A673 (cell line): ENCODE results near the gene CCDC106. TPM values are rescaled to one million over a fixed set of nuclear protein-coding genes. Genes with fewer than 3 reads are reported as not detected.
A peak's percentile ranks its signal among the peaks of the same experiment; 100 is the strongest.

Experiments
- BruUV-seq: library from RNA; stranded (reverse); fragments of 400-500 nt; replicated peaks from 2 replicates; lab custom pipeline; 2021; lab: Mats Ljungman, UMichigan
- CTCF ChIA-PET: fragments of 300-600 bp; sonication (Branson Sonifier 250); formaldehyde crosslinking; loops from one replicate; lab custom pipeline; 2022; ENCODE audit warnings: antibody characterized with exemption; lab: Charles Lee
- POLR2A ChIA-PET: fragments of 300-600 bp; sonication (Branson Sonifier 250); formaldehyde crosslinking; loops from one replicate; lab custom pipeline; 2022; ENCODE audit warnings: antibody characterized with exemption; ENCODE audit not compliant: low non-redundant PET; lab: Charles Lee
- DNase-seq: peaks from one replicate; pipeline ENCODE4 v3.0.0-alpha.2; 2015; ENCODE audit warnings: low spot score
- H3K27ac ChIP-seq: fragments of 200-600 bp; sonication (generic); 2 replicates; pipeline ENCODE4 v1.5.1; 2016; ENCODE audit warnings: mixed run types, low read depth, mild to moderate bottlenecking, mixed read lengths, antibody characterized with exemption, low read length; ENCODE audit not compliant: poor library complexity, severe bottlenecking
- H3K27me3 ChIP-seq: fragments of 200-600 bp; sonication (generic); replicated peaks from 2 replicates; pipeline ENCODE4 v1.6.1; 2017; ENCODE audit warnings: mixed run types, low read depth, mild to moderate bottlenecking, mixed read lengths, antibody characterized with exemption, low read length; ENCODE audit not compliant: insufficient read depth, poor library complexity
- H3K36me3 ChIP-seq: fragments of 200-600 bp; sonication (generic); 2 replicates; pipeline ENCODE4 v1.6.1; 2016; ENCODE audit warnings: mixed run types, mild to moderate bottlenecking, mixed read lengths, antibody characterized with exemption, low read length; ENCODE audit not compliant: insufficient read depth, poor library complexity, severe bottlenecking
- H3K4me1 ChIP-seq: fragments of 200-600 bp; sonication (generic); 2 replicates; pipeline ENCODE4 v1.6.1; 2017; ENCODE audit warnings: mixed run types, mild to moderate bottlenecking, mixed read lengths, antibody characterized with exemption, low read length; ENCODE audit not compliant: insufficient read depth, poor library complexity, severe bottlenecking
- H3K4me3 ChIP-seq: fragments of 200-600 bp; sonication (generic); 2 replicates; pipeline ENCODE4 v1.5.1; 2016; ENCODE audit warnings: low read depth, mixed run types, mild to moderate bottlenecking, mixed read lengths, low read length; ENCODE audit not compliant: poor library complexity, severe bottlenecking
- H3K9me3 ChIP-seq: fragments of 200-600 bp; sonication (generic); 2 replicates; pipeline ENCODE4 v1.6.1; 2016; ENCODE audit warnings: mixed run types, low read depth, mild to moderate bottlenecking, mixed read lengths, antibody characterized with exemption, low read length; ENCODE audit not compliant: poor library complexity, severe bottlenecking
- CTCF ChIP-seq: fragments of 300-800, 200-600 bp; sonication (generic); conservative IDR thresholded peaks from 2 replicates; pipeline ENCODE4 v1.5.1; 2017; ENCODE audit warnings: low read depth, mild to moderate bottlenecking, antibody characterized with exemption, low read length, moderate library complexity, mixed read lengths
- EZH2 ChIP-seq: fragments of 200-600 bp; sonication (generic); IDR thresholded peaks from 2 replicates; pipeline ENCODE4 v1.6.1; 2017; ENCODE audit warnings: borderline replicate concordance, low read depth, mild to moderate bottlenecking, mixed read lengths, antibody characterized with exemption, low read length; ENCODE audit not compliant: poor library complexity, severe bottlenecking
- intact Hi-C: fragments of 100-400 bp; cut with micrococcal nuclease; formaldehyde crosslinking; loops from one replicate; pipeline ENCODE4 v1.10.0; 2022; ENCODE audit not compliant: unreplicated experiment
- total RNA-seq: library from RNA; stranded (reverse); gene quantifications from 2 replicates; pipeline ENCODE4 v1.2.3, GENCODE V29; 2021

CCDC106 gene
- total RNA-seq, 1 experiment from 2014 or later = 41.5 TPM

GRCh38 chr19:55669418-55670279, 21.6 kb downstream of the CCDC106 start:
- Histone ChIP-seq H3K27me3 (no peaks in the 10 kb centered on the region), H3K36me3 (peaks cover 59% of the 10 kb centered on the region), H3K27ac (peak overlapping the region; percentile 78), H3K9me3 (no peaks in the 10 kb centered on the region), H3K4me1 (peaks cover 48% of the 10 kb centered on the region), H3K4me3 (no peak overlapping the region)
- no peak for DNase-seq
- TF ChIP-seq CTCF (no peak), EZH2 (no peak)
- CTCF ChIA-PET = no interaction called here
- POLR2A ChIA-PET = no interaction called here
- TSS peak; percentile 4 for BruUV-seq
- intact Hi-C loops = loop anchor here (2.0 to 10.0 kb wide), 2 partner anchors 13 to 645 kb away; partner anchors contain the start of gene ZSCAN5A

- ChIA-PET CTCF (interaction anchor here (1.2 to 2.3 kb wide), 2 partner anchors 16 to 38 kb away, joined by 3 to 7 read pairs; partner anchors contain the start of gene U2AF2), POLR2A (no interaction called here)
- BruUV-seq = no TSS peak
- Histone ChIP-seq H3K9me3 (no peaks in the 10 kb centered on the region), H3K36me3 (peaks cover 55% of the 10 kb centered on the region), H3K4me1 (peaks cover 48% of the 10 kb centered on the region), H3K4me3 (no peak overlapping the region), H3K27me3 (no peaks in the 10 kb centered on the region), H3K27ac (peak overlapping the region; percentile 78)
- TF ChIP-seq CTCF = no peak
- TF ChIP-seq EZH2 = no peak
- intact Hi-C loops = loop anchor here (2.0 to 10.0 kb wide), 2 partner anchors 14 to 644 kb away; partner anchors contain the start of gene ZSCAN5A
- DNase-seq = peak; percentile 54
Measured at GRCh38 chr19:55670280-55671053, 22.5 kb downstream of the CCDC106 start.

GRCh38 chr19:55671054-55671378, 23.0 kb downstream of the CCDC106 start:
- H3K4me3 ChIP-seq = no peak overlapping the region
- intact Hi-C loops = loop anchor here (2.0 to 10.0 kb wide), 2 partner anchors 14 to 644 kb away; partner anchors contain the start of gene ZSCAN5A
- H3K36me3 ChIP-seq = peaks cover 52% of the 10 kb centered on the region
- no peaks in the 10 kb centered on the region for H3K9me3 ChIP-seq
- peak overlapping the region; percentile 78 for H3K27ac ChIP-seq
- ChIA-PET POLR2A (no interaction called here), CTCF (interaction anchor here (1.0 to 2.3 kb wide), 4 partner anchors 14 to 38 kb away, joined by 3 to 7 read pairs (median 6); partner anchors contain the start of gene U2AF2)
- DNase-seq = no peak
- peaks cover 49% of the 10 kb centered on the region for H3K4me1 ChIP-seq
- TF ChIP-seq EZH2 = no peak
- no peak for TF ChIP-seq CTCF
- no peaks in the 10 kb centered on the region for H3K27me3 ChIP-seq
- no TSS peak for BruUV-seq
